ENCODE measurements around the gene NCBP2.

Gene NCBP2

DNA sequence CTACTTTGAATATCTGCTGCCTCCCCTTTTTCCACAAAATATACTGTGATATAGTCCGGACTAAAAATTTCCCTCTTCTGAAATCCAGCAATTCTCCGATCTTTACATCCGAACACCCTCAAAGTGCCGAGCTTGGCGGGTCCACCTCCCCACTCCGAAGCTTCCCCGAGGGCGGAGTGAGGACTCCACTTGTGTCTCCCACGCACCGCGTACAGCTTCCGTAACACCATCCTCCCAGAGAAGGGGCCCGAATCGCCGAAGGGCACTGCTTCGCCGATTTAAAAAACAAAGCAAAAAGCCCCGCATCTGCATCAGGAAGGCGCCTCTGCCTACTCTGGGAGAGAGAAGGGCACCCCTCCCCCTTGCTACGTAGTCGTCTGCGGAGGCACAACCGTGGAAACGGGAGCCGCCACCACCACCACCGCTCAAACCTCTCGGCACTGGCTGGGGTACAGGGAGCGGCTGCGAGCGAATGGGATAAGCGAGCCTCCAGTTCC lies 551 bp downstream of the NCBP2 start:
- DNase-seq (ENCODE audit: low read depth in 3 of 3): peak; percentile 50 to 51 (median 50)

DNA sequence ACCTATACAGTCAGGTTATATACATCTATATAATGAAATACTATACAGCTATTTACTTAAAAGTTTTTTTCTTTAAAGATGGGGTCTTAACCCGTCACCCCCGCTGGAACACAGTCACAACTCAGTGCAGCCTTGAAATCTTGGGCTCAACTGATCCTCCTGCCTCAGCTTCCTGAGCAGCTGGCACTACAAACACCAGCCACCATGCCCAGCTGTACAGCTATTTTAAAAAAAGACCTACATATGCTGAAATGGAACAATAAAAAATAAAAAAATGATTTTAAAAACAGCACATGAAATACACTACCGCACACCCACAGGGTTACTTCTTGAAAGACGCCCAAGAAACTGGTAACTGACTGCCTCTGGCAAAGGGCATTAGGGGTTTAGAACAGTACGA lies 3.8 kb downstream of the NCBP2 start:
- DNase-seq (ENCODE audit: low read depth in 3 of 3): no peak

DNA sequence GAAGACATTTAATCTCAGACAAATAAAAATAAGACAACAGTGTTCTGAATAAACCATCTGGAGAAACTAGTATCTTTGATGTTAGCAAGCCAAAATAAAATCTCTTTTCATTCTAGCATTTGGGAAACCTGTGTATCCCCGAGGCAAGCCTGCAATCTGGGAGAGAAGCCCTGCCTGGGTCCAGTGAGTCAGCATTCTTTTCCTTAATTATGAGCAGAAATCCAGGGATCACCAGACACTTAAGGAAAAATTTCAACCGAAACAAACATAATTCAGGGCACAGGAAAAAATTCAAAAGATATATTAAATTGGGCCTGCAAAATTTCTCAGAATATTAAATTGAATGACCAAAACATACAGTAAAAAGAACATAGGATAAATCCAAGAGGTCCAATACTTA lies 4.2 kb downstream of the NCBP2 start:
- no peak for DNase-seq (ENCODE audit: low read depth in 3 of 3)

DNA sequence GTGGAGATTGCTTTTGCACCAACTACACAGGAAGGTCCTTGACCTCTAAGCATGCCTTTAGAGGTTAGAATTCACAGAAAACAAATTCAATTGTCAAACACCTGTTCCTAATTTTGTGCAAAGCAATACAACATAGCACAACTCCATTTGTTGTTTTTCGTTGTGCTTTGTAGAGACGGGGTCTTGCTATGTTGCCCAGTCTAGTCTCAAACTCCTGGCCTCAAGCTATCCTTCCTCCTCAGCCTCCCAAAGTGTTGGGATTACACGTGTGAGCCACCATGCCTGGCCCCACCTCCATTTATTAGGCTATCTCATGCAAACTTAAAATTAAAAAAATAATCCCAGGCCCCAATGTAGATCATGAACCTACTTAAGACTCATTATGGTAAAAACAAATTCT lies 6.0 kb downstream of the NCBP2 start:
- DNase-seq (ENCODE audit: low read depth in 3 of 3): no peak

DNA sequence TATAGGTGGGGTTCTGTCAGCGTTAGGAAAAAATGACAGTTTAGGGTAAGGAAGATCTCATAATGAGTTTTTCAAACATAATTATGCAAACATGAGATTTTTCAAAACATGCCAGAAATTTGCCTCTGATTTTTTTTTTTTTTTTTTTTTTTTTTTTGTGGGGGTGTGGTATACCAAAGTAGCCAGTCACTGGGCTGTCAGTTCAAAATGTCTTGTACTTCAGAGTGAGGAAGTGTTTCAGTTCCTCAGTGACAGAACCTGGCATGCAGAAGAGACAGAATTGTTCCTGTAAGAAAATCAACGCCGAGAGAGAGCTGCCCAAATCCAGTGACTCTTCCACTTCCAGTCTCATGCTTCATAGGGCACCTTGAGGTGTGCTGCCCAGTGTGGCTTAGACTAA lies 9.7 kb downstream of the NCBP2 start:
- no peak for DNase-seq (ENCODE audit: low read depth in 3 of 3)

DNA sequence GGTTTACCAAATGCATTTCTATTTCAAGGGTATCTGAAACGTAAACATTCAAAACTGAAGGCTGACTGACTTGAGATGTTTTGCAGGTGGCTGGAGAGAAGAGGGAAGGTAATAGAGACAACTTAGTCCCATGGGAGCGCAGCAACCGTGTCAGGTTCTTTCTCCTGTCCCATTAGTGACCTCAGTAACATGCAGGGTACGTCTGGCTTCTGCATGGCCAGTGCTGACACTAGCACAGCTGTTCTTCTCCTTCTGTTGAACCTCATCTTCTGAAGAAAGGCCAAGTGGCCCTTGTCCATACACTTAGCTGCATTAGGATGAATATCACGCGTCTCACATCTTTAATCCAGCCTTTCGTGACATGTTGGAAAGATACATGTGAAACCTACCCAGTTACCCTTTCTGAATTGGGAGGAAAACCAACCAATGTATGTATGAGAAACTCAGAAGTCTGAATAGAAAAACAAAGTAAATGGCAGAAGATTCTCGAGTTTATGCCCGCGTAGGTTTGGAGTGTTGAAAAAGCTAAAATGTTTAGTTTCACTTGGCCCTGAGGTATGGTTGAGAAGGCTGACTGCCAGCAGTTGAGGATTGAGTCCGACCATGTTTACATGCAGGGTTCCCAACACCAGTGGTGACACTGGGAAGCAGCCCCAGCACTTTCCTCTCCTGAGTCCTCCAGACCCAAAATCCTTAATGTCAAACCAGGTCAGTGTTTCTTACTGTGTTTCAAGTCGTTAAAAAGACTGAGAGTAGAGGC lies 10.3 kb downstream of the NCBP2 start:
- no peak for DNase-seq (ENCODE audit: low read depth in 3 of 3)

DNA sequence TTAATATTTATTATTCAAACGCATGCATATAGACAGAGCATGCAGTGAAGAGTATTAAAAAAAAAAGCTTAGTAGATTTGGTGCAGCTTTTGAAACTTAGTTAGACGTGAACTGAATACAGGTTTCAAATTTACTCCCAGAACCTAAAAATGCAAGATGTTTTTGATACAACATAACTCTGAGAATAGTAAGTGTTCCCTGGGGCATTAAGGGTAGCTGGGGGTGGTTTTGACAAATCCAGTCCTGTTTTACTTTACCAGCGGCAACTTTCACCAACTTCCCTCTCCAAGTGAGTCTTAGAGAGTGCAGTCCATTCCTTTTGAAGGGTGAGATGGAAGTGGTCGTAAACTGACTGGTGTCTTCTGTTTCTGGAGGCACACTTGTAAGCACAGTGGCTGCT lies 11.2 kb downstream of the NCBP2 start:
- DNase-seq (ENCODE audit: low read depth in 3 of 3): no peak

DNA sequence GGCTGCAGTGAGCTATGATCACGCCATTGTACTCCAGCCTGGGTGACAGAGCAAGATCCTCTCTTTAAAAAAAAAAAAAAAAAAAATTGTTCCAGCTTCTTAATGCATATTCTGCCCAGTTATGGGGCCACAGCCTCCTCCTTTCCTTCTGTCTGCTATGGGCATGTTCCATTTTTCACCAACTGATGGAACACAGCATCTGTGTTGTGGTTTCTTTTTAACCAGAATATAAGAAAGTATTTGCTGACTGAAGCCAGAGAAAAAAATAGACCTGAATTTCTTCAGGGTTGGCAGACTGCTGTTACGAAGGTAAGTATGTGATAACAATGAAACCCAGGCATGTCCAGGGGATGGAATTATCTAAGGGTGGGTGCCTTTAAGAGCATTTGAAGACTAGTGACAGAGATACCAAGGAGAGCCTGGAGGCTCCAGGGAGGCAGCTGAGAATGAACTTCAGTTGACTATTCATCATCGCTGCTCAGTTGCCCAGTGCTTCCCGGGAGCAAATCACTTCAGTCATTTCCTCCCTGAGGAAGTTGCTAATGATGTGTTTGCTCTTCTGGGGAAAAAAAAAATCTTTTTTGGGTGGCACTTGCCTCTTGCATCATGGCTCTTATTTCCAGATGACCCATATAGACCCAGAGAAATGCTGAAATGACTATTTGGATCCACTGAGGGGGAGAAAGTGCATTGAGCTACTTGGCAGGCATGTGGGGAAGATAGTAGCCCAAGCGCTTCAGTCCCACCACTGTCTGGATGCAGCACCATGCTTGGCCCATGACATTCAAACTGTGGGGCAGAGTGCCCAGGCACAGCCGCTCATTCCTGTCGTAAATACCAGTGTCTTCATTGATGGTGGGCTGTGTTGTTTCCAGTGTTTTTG lies 14.5 kb downstream of the NCBP2 start:
- DNase-seq (ENCODE audit: low read depth in 3 of 3): no peak

DNA sequence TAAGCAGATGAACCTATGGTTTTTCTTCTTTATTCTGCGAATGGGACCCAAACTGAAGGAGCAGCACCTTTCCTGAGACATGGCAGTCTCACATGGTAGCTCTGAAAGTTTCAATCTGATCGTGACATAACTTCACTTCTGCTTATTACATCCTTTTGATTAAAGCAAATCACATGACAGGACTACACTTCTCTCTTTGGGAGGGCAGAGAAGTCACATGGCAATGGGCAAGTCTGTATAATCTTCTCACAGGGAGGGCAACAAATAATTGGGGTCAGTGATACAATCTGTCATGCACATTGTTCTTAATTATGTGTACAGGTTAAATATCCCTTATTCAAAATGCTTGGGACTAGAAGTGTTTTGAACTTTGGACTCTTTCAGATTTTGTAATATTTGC lies 21.6 kb downstream of the NCBP2 start:
- DNase-seq (ENCODE audit: low read depth in 3 of 3): no peak

DNA sequence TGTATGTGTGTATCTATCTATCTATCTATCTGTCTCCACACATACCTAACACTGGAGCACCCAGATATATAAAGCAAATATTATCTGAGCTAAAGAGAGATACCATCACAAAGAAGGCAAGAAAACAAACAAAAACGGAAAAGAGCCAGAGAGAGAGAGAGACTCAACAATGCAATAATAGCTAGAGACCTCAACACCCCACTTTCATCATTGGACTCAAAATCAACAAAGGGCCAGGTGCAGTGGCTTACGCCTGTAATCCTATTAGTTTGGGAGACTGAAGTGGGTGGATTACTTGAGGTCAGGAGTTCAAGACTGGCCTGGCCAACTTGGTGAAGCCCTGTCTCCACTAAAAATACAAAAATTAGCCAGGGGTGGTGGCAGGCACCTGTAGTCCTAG lies 23.4 kb downstream of the NCBP2 start:
- DNase-seq (ENCODE audit: low read depth in 3 of 3): no peak

DNA sequence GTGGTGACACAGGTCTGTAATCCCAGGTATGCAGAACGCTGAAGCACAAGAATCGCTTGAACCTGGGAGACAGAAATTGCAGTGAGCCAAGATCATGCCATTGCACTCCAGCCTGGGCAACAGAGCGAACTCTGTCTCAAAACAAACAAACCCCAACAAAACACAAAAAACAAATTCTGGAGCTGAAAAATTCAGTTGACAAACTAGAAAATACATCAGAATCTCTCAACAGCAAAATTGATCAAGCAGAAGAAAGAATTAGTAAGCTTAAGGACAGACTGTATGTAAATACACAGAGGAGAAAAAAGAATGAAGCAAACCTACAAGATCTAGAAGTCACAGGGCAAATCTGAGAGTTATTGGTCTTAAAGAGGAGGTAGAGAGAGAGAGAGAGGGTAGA lies 25.3 kb downstream of the NCBP2 start:
- DNase-seq (ENCODE audit: low read depth in 3 of 3): no peak

DNA sequence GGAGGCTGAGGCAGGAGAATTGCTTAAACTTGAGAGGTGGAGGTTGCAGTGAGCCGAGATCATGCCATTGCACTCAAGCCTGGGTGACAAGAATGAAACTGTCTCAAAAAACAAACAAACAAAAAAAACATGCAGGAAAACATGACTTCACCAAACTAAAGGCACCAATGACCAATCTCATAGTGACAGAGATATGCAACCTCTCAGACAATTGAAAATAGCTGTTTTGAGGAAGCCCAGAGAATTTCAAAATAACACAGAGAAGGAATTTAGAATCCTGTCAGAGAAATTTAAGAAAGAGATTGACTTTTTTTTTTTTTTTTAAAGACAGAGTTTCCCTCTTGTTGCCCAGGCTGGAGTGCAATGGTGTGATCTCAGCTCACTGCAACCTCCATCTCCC lies 26.1 kb downstream of the NCBP2 start:
- no peak for DNase-seq (ENCODE audit: low read depth in 3 of 3)

DNA sequence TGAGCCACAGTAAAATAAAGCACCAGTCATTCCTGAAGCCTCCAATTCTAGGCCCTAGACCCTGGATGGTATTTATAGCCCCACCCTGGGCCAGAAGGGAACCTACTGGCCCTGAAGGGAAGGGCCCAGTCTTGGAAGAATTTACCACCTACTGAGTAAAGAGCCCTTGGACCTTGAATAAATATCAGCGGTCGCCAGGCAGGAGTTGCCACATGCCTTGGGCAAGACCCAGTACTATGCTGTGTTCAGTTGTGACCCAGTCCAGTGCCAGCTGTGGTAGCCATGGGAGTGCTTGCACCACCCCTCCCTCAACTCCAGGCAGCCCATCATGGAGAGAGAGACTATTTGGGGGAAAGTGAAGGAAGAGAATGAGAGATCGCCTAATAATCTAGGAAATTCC lies 27.0 kb downstream of the NCBP2 start:
- DNase-seq (ENCODE audit: low read depth in 3 of 3): no peak

DNA sequence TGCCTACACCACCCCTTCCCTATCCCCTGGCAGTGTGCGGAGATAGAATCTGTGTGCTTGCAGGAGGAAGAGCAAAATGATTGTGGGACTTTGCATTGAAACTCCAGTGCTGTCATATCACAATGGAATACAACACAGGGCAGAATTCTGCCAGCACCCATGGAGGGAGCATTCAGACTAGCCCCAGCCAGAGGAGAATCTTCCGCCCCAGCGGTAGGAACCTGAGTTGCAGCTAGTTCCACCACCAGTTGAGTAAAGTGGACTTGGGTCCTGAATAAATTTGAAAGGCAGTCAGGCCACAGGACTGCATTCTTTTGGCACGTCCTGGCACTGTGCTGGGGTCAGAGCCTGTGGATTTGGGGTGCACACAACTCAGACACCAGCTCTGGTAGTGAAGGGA lies 27.5 kb downstream of the NCBP2 start:
- DNase-seq (ENCODE audit: low read depth in 3 of 3): no peak

DNA sequence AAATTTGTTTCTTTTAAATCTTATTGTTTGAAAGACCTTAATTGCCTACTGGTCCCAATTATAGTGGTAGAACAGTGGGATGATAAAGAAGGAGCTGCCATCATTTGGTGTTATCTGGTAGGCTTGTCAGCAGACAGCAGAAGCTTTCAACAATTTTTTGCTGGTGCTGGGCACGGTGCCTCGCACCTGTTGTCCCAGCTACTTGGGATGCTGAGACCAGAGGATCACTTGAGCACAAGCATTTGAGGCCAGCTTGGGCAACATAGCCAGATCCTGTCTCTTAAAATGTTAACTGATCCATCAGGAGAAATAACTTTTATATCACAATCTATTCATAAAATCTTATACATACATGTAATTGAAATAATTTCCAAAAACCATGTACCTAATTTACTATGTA lies 38.6 kb downstream of the NCBP2 start:
- DNase-seq (ENCODE audit: low read depth in 3 of 3): no peak

DNA sequence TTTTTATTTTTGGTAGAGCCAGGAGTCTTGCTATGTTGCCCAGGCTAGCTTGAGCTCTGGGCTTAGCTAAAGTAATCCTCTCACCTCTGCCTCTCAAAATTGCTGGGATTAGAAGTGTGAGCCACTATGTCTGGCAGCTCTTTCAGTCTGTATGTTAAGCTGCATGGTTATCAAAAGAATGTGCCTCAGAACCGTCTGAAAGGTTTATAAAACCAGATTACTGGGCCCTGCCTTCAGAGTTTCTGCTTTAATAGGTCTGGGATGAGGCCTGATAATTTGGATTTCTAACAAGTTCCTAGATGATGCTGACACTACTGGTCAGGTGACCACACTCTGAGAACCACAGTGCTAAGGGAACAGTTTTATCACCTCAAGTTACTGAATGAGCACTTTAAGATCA lies 40.0 kb downstream of the NCBP2 start:
- DNase-seq (ENCODE audit: low read depth in 3 of 3): no peak

DNA sequence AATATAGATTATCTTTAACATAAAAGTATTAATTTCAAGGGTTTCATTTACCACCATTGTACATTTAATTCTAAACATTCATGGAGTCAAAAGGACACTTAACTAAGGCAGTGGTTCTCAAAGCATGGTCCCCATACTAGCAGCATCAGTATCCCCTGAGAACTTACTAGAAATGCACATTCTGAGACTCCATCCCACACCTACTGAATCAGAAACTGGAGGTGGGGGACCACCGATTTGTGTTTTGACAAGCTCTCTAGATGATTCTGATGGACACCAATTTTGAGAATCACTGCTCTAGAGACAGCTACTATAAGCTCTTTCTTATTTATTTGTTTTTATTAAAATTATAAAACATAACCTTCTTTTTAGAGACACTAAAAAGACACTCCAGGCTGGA lies 40.6 kb downstream of the NCBP2 start:
- no peak for DNase-seq (ENCODE audit: low read depth in 3 of 3)

DNA sequence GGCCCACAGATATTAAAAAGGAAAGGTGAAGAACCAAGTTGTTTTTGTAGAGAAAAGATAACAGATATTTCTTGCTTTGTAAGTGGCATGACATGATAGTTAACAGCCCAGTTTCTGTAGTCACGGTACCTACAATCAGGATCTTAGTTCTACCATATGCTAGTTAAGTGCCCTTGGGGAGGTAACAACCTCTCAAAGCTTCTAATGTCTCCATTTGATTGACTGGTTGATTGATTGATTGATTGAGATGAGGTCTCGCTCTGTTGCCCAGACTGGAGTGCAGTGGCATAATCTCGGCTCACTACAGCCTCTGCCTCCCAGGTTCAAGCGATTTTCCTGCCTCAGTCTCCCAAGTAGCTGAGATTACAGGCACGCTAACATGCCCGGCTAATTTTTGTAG lies 46.1 kb downstream of the NCBP2 start:
- no peak for DNase-seq (ENCODE audit: low read depth in 3 of 3)

DNA sequence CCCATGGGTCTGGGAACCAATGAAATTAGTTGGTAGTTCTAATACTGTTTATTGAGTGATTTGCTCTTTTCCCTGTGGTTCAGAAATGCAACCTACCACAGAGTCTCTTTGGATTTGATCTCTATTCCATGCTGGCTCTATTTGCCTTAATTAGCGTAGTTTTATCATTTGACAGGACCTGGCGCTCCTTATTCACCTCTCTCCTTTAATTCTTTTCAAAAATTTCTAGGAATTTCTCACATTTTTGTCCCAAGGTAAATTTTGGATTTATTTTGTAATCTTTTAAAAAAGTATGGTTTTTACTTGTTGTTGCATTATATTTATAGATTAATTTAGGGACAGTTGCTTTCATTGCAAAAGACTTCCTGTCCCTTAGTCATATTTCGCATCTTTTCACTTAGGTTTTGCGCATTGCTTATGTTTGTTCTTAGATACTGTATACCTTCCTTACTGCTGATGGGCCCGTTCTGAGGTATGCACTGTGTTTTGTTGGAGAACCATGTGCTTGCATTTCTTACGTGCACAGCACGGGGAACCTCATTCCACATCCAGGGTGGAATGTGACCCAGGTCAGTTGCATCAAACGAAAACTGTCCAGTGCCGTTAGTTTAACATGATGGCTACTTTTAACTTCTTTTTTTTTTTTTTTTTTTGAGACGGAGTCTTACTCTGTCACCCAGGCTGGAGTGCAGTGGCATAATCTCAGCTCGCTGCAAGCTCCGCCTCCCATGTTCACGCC lies 47.6 kb downstream of the NCBP2 start:
- no peak for DNase-seq (ENCODE audit: low read depth in 3 of 3)

DNA sequence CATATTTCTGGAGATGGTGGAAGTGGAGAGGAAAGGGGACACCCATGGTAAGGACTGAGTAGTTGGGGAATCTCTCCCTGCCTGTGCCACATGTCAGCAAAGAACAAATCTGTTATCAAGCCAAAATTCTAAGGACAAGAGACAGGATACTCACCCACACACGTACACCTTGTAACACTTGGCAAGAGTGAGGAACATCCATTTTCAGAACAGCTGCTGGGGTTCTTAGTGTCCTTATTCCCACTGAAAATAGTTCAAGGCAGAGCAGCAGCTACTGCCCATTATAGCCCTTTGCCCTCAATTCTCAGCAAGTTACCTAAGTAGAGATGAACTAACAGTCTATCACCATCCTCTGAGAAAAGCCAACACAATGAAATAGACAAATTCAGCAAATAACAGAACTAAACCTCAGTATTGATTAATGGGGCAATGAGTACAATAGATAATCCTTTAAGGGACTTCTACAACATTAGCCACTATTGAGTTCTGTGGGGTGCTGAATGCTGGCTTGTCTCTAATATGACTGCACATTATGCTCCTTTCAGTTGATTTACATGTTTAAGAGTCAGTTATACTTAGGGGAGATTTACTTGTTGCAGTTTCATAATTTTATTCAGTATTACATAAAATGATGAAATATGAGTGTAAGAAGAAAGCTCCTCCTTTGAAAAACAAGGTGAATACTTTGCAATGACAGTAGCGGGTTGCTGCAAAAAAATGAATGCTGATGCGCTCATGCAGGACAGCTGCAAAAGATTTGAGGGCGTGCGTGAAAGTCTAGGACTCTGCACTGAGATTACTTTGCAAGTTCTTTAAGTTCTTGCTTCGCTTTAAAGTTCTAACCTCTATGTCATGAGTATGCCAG lies 52.3 kb downstream of the NCBP2 start:
- no peak for DNase-seq (ENCODE audit: low read depth in 3 of 3)

DNA sequence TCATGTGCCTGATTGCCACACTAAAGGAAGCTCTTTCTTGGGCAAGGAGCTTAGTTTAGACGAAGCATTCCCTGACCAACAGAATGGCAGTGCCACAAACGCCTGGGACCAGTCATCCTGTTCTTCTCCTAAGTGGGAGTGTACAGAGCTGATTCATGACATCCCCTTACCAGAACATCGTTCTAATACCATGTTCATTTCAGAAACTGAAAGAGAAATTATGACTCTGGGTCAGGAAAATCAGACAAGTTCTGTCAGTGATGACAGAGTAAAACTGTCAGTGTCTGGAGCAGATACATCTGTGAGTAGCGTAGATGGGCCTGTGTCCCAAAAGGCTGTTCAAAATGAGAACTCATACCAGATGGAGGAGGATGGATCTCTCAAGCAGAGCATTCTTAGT lies 56.2 kb downstream of the NCBP2 start:
- DNase-seq (ENCODE audit: low read depth in 3 of 3): no peak
